Neuron (in vitro differentiated cells): ENCODE data around the gene RPS2.

ENCODE experiments used
- H2AFZ ChIP-seq: one replicate; pipeline ENCODE4 v1.6.1; 2013; ENCODE audit warnings: low read depth, mild to moderate bottlenecking, inconsistent platforms, low read length, moderate library complexity
- H3K27me3 ChIP-seq: one replicate; pipeline ENCODE4 v1.6.1; 2013; ENCODE audit warnings: low read length; ENCODE audit not compliant: insufficient read depth
- H3K36me3 ChIP-seq: one replicate; pipeline ENCODE4 v1.6.1; 2013; ENCODE audit warnings: low read length; ENCODE audit not compliant: insufficient read depth
- H3K4me1 ChIP-seq: one replicate; pipeline ENCODE4 v1.6.1; 2013; ENCODE audit warnings: low read length; ENCODE audit not compliant: insufficient read depth
- H3K4me3 ChIP-seq: 2 replicates; pipeline ENCODE4 v1.5.1; 2013; ENCODE audit warnings: mild to moderate bottlenecking, low read length, moderate library complexity
- H3K9me3 ChIP-seq: one replicate; pipeline ENCODE4 v1.6.1; 2013; ENCODE audit warnings: low read length

The RPS2 gene

GRCh38 chr16:2003827-2004641 is 39.4 kb upstream of the RPS2 start:
- H3K36me3 ChIP-seq: peaks cover 47% of the 10 kb centered on the region
- H3K4me3 ChIP-seq: no peak overlapping the region
- H3K9me3 ChIP-seq: no peaks in the 10 kb centered on the region
- H3K4me1 ChIP-seq: peaks cover 44% of the 10 kb centered on the region
- no peak overlapping the region for H2AFZ ChIP-seq
- no peaks in the 10 kb centered on the region for H3K27me3 ChIP-seq

GRCh38 chr16:2003231-2003826 is 38.7 kb upstream of the RPS2 start:
- peaks cover 52% of the 10 kb centered on the region for H3K36me3 ChIP-seq
- H3K27me3 ChIP-seq: no peaks in the 10 kb centered on the region
- no peaks in the 10 kb centered on the region for H3K9me3 ChIP-seq
- H2AFZ ChIP-seq: no peak overlapping the region
- no peak overlapping the region for H3K4me3 ChIP-seq
- H3K4me1 ChIP-seq: peaks cover 37% of the 10 kb centered on the region

GRCh38 chr16:2002406-2003230 is 38.0 kb upstream of the RPS2 start:
- Histone ChIP-seq H2AFZ (no peak overlapping the region), H3K27me3 (no peaks in the 10 kb centered on the region), H3K4me1 (peaks cover 30% of the 10 kb centered on the region), H3K4me3 (no peak overlapping the region), H3K36me3 (peaks cover 56% of the 10 kb centered on the region), H3K9me3 (no peaks in the 10 kb centered on the region)

GRCh38 chr16:2001456-2002355 is 37.1 kb upstream of the RPS2 start:
- peaks cover 62% of the 10 kb centered on the region for H3K36me3 ChIP-seq
- H3K9me3 ChIP-seq: no peaks in the 10 kb centered on the region
- no peak overlapping the region for H2AFZ ChIP-seq
- H3K4me3 ChIP-seq: no peak overlapping the region
- H3K4me1 ChIP-seq: peaks cover 24% of the 10 kb centered on the region
- no peaks in the 10 kb centered on the region for H3K27me3 ChIP-seq

GRCh38 chr16:2001035-2001434 is 36.4 kb upstream of the RPS2 start:
- H3K4me3 ChIP-seq: no peak overlapping the region
- H3K27me3 ChIP-seq: no peaks in the 10 kb centered on the region
- H3K9me3 ChIP-seq: no peaks in the 10 kb centered on the region
- H2AFZ ChIP-seq: no peak overlapping the region
- H3K4me1 ChIP-seq: peaks cover 22% of the 10 kb centered on the region
- peaks cover 63% of the 10 kb centered on the region for H3K36me3 ChIP-seq

- Histone ChIP-seq H3K4me1 (peaks cover 13% of the 10 kb centered on the region), H3K36me3 (peaks cover 63% of the 10 kb centered on the region), H3K9me3 (no peaks in the 10 kb centered on the region), H3K27me3 (no peaks in the 10 kb centered on the region), H3K4me3 (no peak overlapping the region), H2AFZ (no peak overlapping the region)
Observed at GRCh38 chr16:1999866-2000514, 35.4 kb upstream of the RPS2 start.

- H3K27me3 ChIP-seq: no peaks in the 10 kb centered on the region
- no peaks in the 10 kb centered on the region for H3K9me3 ChIP-seq
- peaks cover 5% of the 10 kb centered on the region for H3K4me1 ChIP-seq
- H2AFZ ChIP-seq: no peak overlapping the region
- H3K4me3 ChIP-seq: no peak overlapping the region
- H3K36me3 ChIP-seq: peaks cover 63% of the 10 kb centered on the region
Observed at GRCh38 chr16:1998852-1999801, 34.5 kb upstream of the RPS2 start.

GRCh38 chr16:1998360-1998835 is 33.8 kb upstream of the RPS2 start:
- no peak overlapping the region for H2AFZ ChIP-seq
- no peak overlapping the region for H3K4me3 ChIP-seq
- no peaks in the 10 kb centered on the region for H3K4me1 ChIP-seq
- peaks cover 61% of the 10 kb centered on the region for H3K36me3 ChIP-seq
- no peaks in the 10 kb centered on the region for H3K9me3 ChIP-seq
- peaks cover under 1% of the 10 kb centered on the region for H3K27me3 ChIP-seq

GRCh38 chr16:1997494-1998359 is 33.1 kb upstream of the RPS2 start:
- no peak overlapping the region for H3K4me3 ChIP-seq

GRCh38 chr16:1993731-1994131 is 29.1 kb upstream of the RPS2 start:
- Histone ChIP-seq H3K27me3 (peaks cover 30% of the 10 kb centered on the region), H3K4me1 (peaks cover 10% of the 10 kb centered on the region), H2AFZ (no peak overlapping the region), H3K36me3 (peaks cover 17% of the 10 kb centered on the region), H3K9me3 (no peaks in the 10 kb centered on the region), H3K4me3 (no peak overlapping the region)

More at GRCh38 chr16:1997494-1998359, 33.1 kb upstream of the RPS2 start:
- peaks cover 55% of the 10 kb centered on the region for H3K36me3 ChIP-seq
- no peaks in the 10 kb centered on the region for H3K9me3 ChIP-seq
- no peaks in the 10 kb centered on the region for H3K4me1 ChIP-seq
- no peak overlapping the region for H2AFZ ChIP-seq
- peaks cover 5% of the 10 kb centered on the region for H3K27me3 ChIP-seq
